GM12874 (cell line): ENCODE data around the gene DIP2C.

Experiments
- TF ChIP-seq, protein P1 (sequence below): IDR thresholded peaks from 2 replicates; pipeline ENCODE4 v1.5.1; 2011; ENCODE audit warnings: low read depth, mild to moderate bottlenecking, control low read depth, low read length, moderate library complexity; ENCODE audit not compliant: insufficient read depth

Gene DIP2C

DNA sequence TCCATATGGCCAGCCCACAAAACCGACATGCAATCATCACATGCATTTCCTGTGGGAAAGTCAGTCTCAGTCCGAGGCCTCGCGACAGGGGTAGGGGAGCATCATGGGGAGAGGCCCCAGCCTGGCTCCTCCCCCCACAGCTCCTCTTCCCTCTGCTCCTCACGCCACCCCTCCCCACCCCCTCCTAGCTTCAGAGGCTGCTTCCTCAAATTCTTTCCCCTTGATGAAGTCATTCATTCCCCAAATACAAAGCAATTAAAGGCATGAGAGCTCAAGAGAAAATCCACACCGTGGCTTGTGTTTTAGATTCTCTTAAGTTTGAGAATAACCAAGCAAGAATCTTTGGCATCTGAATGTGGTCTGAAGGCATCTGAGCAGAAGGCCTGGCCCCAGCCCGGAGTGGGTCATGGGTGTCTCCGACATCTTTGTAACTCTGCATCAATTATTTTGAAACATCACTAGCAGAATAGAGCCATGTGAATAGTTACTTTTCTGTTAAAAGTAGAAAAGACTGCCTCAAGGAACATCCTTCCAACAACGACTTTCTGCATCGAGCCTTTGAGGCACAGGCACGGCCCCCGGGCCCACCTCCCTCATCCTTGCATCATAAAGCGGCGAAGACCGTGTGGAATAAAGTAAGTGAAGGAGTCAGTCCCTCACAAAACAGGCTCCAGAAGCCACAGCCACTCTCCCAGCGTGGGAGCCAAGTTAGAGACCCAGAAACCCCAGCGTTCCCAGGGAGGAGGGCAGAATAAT lies 90.9 kb downstream of the DIP2C start:
- TF ChIP-seq, protein P1, sequence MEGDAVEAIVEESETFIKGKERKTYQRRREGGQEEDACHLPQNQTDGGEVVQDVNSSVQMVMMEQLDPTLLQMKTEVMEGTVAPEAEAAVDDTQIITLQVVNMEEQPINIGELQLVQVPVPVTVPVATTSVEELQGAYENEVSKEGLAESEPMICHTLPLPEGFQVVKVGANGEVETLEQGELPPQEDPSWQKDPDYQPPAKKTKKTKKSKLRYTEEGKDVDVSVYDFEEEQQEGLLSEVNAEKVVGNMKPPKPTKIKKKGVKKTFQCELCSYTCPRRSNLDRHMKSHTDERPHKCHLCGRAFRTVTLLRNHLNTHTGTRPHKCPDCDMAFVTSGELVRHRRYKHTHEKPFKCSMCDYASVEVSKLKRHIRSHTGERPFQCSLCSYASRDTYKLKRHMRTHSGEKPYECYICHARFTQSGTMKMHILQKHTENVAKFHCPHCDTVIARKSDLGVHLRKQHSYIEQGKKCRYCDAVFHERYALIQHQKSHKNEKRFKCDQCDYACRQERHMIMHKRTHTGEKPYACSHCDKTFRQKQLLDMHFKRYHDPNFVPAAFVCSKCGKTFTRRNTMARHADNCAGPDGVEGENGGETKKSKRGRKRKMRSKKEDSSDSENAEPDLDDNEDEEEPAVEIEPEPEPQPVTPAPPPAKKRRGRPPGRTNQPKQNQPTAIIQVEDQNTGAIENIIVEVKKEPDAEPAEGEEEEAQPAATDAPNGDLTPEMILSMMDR: no peak

DNA sequence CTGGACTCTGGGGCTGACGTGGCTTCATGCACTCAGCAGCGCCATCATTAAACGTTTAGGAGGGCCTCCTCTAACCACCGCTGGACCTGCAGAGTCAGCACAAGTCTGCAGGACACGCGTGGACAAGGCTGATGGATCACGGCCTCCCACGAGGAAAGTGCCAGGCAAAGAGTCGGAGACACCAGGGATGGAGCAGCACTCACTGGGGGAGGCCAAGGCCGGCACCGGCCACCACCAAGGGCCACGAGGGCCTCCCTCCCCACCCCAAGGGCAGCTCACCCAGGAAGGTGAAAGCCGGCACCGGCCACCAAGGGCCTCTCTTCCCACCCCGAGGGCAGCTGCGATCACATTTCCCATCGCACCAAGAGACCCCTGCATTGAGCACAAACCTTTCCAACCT lies 91.5 kb downstream of the DIP2C start:
- TF ChIP-seq, protein P1: no peak

DNA sequence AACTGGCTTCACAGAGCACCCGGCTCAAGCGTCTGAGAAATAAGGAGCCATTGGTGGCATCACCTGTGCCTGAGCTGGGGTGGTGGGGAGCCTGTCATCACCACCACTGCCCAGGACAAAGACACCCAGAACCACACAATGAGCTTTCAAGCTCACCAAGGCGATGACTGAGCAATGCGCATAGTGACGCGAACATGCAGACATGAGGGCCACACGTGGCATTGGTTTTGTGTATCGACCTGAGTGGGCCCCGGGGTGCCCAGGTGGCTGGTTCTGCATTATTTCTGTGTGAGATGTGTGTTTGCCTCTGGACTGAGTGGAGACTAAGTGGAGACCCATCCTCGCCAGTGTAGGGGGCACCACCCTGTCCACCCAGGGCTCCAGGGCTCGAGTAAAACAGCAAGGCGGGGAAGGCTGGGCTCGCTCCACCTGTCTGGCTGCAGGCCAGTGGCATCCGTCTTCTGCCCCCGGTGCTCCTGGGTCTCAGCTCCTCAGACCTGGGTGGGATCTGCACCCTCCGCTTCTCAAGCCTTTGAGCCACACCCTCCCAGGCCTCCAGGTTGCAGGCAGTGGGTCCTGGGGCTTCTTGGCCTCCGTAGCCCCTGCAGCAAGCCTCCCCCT lies 92.6 kb downstream of the DIP2C start:
- TF ChIP-seq, protein P1: no peak

DNA sequence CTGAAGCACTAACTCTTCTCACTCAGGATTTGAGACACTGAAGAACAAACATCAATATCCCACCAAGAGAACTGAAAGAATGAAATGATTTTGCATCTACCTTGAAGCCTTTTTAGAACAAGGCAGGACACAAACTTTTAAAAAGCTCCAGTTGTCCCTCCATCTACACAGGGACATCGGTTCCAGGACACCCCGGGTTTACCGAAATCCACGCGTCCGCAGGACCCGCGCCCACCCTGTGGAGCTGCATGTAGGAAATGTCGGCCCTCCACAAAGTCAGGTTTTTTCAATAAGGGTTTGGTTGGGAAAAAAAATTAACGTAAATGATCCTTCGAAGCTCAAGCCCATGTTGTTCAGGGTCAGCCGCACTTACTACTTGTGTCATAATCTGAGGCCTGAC lies 94.0 kb downstream of the DIP2C start:
- TF ChIP-seq, protein P1: no peak

DNA sequence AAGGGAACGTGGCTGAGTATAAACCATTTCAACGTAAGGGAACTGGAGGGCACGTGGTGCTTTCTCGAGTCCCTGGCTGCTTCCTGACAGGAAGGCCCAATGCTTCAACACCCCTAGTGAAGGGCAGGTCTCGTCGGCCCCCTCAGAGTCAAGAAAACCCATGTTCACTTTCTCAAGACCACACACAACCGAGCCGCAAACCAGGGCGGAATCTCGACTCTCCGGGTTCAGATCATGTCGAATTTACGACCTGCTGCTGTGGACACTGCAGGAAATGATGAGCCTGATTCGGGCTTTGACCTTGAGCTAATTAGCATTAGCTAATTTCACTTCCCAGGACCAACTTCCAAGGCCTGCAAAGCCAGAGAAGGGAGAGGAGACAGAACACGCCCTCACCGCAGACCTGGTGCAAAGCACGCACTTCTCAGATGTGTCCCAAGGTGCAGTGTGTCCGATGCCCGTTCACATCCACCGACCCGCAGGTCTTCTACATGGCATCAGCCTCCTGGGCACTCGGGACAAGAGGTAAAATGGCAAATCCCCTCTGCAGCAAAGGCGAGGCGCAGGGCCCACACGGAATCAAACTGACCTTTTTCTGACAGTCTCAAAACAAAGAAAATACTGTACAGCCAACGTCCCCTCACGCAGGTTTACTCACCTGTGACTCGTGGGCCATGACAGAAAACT lies 94.7 kb downstream of the DIP2C start:
- TF ChIP-seq, protein P1: no peak

DNA sequence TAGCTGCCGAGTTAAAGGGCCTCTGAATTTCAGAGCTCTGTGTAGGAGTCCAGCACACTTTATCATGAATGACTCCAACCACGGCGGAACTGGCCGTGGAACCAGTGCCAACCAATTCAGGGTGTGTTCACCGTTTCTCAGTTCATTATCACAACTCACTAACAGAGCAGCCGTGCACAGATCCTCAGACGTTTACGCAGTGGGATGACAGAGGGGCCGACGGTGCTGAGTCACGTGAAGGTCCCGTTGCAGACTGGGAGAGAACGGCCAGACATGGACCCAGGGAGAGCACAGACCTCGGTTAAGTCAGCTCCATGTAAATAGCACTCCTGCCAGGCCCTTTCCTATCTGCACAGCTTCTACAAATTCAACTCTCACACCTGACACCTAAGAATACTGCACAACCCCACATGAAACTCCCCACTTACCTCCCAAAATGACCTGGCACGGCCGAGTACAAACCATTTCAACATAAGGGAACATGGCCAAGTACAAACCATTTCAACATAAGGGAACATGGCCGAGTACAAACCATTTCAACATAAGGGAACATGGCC lies 95.5 kb downstream of the DIP2C start:
- TF ChIP-seq, protein P1: no peak

DNA sequence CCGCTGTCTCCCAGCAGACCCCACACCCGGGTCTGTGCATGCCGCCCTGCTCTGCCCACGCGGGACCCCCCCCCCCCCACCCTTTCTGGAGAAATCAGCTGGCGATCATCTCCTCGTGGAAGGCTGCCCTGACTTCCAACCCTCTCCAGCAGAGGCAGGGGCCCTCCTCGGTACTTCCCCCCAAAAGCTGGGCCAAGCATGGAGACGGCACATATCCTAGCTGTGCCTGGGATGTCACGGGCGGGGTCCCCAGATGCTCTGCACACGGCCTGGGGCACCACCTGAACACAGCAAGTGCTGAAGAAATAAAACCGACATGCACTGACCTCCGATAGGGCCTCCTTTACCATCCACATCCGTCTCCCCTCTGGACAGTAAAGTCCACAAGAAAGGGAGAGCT lies 96.0 kb downstream of the DIP2C start:
- TF ChIP-seq, protein P1: no peak
